NCI-H146 treated with DMSO at 0.1 percent for 48 hours (cell line): ENCODE results near the gene TRIM44.
"Not testable (repeated sequence)": the region's sequence is repeated elsewhere in the genome, so short reads cannot be mapped to it uniquely, and the experiment has no call there.

Experiments
- DNase-seq: peaks from one replicate; lab custom pipeline; 2025; ENCODE audit not compliant: unreplicated experiment; lab: John Stamatoyannopoulos, UW

The TRIM44 gene

GRCh38 chr11:35714882-35715627 lies 52.5 kb downstream of the TRIM44 start:
- no peak for DNase-seq

GRCh38 chr11:35715677-35716076 lies 53.1 kb downstream of the TRIM44 start:
- not testable (repeated sequence) for DNase-seq

GRCh38 chr11:35717043-35717442 lies 54.5 kb downstream of the TRIM44 start:
- no peak for DNase-seq

GRCh38 chr11:35717520-35717919 lies 54.9 kb downstream of the TRIM44 start:
- DNase-seq: no peak

- no peak for DNase-seq
Observed at GRCh38 chr11:35721651-35722282, 59.2 kb downstream of the TRIM44 start.

- no peak for DNase-seq
Observed at GRCh38 chr11:35722641-35723040, 60.1 kb downstream of the TRIM44 start.

GRCh38 chr11:35723493-35723892 lies 60.9 kb downstream of the TRIM44 start:
- no peak for DNase-seq

- DNase-seq: no peak
Observed at GRCh38 chr11:35723913-35724312, 61.3 kb downstream of the TRIM44 start.

GRCh38 chr11:35725885-35726284 lies 63.3 kb downstream of the TRIM44 start:
- DNase-seq: no peak

GRCh38 chr11:35727140-35727539 lies 64.6 kb downstream of the TRIM44 start:
- DNase-seq: no peak

GRCh38 chr11:35730254-35730653 lies 67.7 kb downstream of the TRIM44 start:
- DNase-seq: no peak

GRCh38 chr11:35734669-35735410 lies 72.3 kb downstream of the TRIM44 start:
- DNase-seq: no peak

GRCh38 chr11:35735411-35735810 lies 72.8 kb downstream of the TRIM44 start:
- DNase-seq: no peak

GRCh38 chr11:35735903-35736302 lies 73.3 kb downstream of the TRIM44 start:
- peak; percentile 38 for DNase-seq

- DNase-seq: no peak
Observed at GRCh38 chr11:35736952-35737351, 74.4 kb downstream of the TRIM44 start.

- no peak for DNase-seq
Observed at GRCh38 chr11:35740061-35740799, 77.7 kb downstream of the TRIM44 start.

GRCh38 chr11:35742707-35743454 lies 80.3 kb downstream of the TRIM44 start:
- no peak for DNase-seq

GRCh38 chr11:35746356-35747153 lies 84.0 kb downstream of the TRIM44 start:
- DNase-seq: no peak

GRCh38 chr11:35747668-35748067 lies 85.1 kb downstream of the TRIM44 start:
- DNase-seq: peak; percentile 89

GRCh38 chr11:35748644-35749043 lies 86.1 kb downstream of the TRIM44 start:
- no peak for DNase-seq
